NCI-H748 (cell line): ENCODE results near the gene GAA.

Experiments
- DNase-seq: peaks from one replicate; lab custom pipeline; 2025; ENCODE audit not compliant: unreplicated experiment; lab: John Stamatoyannopoulos, UW

Gene GAA

DNA sequence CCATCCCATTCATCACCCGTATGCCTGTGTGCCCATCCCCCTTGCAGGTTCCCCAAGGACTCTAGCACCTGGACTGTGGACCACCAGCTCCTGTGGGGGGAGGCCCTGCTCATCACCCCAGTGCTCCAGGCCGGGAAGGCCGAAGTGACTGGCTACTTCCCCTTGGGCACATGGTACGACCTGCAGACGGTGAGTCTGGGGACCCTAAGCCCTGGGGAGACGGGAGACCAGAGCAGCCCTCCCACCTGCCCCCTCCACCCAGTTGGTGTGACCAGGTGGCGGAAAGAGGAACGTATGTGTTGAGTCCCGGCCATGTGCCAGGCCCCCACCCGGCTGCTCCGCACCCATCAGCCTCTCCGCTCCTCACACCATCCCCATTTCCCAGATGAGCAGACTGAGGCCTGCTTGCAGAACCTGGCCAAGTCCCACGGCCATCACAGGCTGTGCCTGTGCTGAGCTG, 15.6 kb downstream of the GAA start:
- DNase-seq: no peak

DNA sequence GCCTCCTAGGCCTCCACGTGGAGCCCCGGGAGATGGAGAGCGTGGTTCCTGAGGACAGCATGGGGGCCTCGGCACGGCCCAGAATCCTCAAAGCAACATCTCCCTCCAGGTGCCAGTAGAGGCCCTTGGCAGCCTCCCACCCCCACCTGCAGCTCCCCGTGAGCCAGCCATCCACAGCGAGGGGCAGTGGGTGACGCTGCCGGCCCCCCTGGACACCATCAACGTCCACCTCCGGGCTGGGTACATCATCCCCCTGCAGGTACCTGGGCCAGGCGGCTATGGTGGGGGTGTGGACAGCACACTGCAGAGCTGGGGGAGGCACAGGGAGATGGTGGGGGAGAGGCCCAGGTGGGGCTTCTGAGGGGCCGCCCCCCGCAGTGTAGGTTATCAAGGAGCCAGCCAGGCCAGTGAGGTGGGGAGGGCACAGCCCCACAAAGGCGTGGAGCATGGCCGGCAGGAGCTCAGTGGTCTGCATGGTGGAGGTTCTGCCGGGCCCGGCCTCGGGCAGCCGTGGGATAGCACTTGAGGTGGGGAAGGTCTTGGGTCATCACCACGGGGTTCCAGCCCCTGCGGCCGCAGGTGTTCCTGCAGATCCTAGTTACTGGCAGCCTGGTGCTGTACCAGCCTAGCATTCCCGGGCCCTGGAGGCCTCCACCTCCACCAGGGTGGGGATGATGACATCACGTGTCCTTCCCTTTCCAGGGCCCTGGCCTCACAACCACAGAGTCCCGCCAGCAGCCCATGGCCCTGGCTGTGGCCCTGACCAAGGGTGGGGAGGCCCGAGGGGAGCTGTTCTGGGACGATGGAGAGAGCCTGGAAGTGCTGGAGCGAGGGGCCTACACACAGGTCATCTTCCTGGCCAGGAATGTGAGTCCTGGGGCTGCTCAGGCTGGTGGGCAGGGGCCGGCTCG, 16.4 kb downstream of the GAA start:
- DNase-seq: no peak

DNA sequence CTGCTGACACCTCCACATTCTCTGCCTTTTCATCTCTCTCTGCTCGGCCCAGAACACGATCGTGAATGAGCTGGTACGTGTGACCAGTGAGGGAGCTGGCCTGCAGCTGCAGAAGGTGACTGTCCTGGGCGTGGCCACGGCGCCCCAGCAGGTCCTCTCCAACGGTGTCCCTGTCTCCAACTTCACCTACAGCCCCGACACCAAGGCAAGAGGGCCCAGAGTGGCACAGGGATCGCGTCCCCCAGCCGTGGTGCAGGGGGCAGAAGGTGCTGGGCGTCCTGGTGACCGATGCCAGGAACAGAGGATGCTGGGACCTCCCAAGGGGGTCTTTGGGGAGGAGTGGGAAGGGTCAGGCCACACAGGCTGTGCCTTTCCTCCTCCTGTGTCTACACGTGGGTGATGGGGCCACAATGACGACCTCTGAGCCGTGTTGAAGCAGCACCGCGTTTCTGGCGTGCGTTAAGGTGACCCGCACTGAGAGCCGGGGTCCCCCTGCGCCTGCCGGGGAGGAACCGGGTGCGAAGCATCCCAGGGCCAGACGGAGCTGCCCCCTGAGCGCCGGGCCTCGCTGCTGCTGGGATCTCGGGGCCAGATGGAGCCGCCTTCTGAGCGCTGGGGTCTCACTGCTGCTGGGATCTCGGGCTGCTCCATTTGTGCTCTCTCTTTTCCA, 17.4 kb downstream of the GAA start:
- DNase-seq: no peak

DNA sequence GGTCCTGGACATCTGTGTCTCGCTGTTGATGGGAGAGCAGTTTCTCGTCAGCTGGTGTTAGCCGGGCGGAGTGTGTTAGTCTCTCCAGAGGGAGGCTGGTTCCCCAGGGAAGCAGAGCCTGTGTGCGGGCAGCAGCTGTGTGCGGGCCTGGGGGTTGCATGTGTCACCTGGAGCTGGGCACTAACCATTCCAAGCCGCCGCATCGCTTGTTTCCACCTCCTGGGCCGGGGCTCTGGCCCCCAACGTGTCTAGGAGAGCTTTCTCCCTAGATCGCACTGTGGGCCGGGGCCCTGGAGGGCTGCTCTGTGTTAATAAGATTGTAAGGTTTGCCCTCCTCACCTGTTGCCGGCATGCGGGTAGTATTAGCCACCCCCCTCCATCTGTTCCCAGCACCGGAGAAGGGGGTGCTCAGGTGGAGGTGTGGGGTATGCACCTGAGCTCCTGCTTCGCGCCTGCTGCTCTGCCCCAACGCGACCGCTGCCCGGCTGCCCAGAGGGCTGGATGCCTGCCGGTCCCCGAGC, 17.9 kb downstream of the GAA start:
- DNase-seq: no peak

DNA sequence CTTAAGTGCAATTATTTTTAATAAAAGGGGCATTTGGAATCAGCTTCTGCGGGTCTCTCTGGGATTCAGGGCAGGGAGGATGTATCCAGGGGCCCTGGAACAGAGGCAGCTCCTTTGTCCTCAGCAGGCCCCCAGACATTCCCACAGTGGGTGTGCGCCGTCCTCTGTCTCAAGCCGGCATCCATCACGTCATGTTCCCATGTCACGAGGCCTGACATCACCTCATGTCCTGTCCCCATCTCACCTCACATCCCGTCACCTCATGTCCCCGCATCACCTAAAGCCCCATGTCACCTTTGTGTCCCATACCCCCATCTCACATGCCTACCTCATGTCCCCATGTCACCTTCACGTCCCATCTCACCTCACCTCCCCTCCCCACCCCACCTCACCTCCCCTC, 18.5 kb downstream of the GAA start:
- DNase-seq: no peak

DNA sequence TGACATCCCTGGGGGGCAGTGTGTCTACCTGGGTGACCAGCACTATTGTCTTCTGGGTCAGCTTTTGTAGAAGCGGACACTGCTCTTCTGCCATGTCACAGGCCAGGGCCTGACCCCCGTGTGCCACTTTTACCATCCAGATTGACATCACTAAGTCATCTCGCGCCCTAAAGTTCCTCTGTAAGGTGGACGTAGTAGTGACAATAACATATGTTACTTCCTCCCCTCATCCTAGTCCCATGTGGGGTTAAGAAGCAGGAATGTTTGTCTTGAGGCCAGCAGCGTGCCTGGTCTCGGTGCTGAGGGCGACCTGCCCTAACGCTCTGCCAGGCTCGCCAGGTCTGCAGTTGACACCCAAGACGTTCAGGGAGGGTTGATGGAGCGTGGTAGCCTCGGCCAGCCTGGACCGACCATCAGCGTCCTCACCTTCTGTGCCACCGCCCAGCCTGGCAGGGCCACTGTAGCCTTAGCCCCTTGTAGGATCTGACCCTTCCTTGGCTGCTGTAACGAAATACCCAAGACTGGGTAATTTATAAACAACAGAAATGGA, 20.7 kb downstream of the GAA start:
- DNase-seq: no peak

DNA sequence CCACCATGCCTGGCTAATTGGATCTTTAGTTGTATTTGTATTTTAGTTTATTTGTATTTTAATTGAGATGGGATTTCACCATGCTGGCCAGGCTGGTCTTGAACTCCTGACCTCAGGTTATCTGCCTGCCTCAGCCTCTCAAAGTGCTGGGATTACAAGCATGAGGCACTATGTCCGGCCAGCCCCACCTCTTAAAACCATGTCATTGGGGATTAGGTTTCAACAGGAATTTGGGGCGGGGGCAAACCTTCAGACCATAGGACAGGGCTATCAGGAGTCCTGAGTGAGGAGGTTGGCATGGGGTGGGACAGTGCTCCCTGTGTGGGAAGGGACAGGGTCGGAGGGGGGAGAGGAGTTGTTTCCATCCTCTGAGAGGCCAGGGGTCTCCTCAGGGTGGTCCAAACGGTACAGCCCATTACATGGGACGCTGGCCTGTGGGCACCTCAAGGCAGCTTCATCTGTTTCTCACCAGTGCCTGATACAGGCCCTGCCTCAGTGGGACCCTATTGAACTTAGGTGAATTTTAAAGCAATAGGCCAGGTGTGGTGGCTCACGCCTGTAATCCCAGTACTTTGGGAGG, 21.6 kb downstream of the GAA start:
- DNase-seq: no peak

DNA sequence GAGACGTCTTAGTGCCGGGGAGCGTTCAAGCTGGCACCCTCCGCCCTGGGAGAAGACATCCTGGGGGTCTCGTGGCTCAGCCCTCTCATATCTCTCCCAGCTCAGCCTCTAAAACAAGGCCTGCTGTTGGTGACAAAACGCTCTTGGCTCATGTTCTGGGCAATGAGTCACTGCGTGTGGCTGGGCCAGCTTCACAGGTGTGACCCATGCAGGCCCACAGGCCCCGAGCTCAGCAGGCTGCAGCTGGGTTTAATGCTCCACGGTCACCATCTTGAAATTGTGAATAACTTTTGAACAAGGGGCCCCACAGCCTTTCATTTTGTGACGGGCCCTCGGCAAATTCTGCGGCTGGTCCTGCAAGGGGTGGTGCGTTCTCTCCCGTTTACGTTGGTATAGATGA, 22.4 kb downstream of the GAA start:
- no peak for DNase-seq

DNA sequence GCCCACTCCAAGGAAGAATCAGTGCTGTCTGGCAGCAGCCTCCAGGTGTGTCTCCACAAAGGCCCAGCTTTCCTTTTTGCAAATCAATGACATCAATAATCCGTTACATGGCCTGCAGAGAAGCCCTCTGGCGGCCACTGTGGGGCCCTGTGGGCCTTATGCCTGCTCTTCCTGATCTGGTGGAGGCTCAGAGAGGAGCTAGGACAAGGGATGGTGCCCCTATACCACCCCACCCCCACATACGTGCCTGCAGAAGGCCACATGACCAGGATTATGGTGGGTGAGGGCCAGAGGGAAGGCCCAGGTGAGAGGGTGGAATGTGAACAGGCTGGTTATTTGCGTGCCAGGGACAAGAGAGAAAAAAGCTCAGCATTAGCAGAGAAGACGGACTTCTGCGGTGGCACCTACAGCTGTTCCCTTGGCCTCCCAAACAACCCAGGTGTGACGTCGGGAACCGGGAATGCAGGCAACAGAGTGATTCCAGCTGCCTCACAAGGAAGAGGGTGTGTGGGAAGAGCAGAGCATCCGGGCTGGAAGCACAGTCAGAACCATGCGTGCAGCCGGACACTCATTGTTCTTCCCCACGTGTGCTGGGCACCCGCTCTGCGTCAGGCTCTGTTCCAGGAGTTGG, 23.1 kb downstream of the GAA start:
- peak; percentile 18 for DNase-seq

DNA sequence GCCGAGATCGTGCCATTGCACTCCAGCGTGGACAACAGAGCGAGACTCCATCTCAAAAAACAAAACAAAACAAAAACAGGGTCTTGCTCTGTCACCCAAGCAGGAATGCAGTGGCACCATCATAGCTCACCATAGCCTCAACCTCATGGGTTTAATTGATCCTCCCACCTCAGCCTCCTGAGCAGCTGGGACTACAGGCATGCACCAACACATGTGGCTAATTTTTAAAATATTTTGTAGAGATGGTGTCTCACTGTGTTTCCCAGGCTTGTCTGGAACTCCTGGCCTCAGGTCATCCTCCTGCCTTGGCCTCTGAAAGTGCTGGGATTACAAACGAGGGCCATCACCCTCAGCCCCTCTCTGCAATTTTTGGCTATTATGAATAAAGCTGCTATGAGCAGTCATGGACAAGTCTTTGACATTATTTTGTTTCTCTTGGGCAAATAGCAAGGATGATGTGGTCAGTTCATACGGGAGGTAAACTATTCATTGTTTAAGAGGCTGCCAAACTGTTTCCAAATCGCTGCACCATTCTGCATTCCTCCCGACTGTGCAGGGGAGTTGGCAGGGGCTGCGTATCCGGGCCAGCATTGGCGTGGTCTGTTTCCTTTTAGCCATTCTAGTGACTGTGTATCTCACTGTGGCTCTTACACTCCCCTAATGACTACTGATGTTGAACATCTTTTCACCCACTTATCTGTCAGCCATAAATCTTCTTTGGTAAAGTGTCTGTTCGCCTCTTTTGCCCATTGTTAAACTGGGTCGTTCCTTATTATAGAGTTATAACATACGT, 24.5 kb downstream of the GAA start:
- DNase-seq: no peak

DNA sequence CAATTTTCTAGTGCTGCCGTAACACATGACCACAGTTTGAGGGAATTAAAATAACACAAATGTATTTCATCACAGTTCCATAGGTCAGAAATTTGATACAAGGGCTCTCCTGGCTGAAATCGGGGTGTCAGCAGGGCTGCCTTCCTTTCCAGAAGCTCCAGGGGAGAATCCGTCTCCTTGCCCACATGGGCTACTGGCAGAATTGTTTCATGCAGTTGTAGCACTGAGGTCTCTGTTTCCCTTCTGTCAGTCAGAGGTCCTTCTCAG, 25.0 kb downstream of the GAA start:
- no peak for DNase-seq

DNA sequence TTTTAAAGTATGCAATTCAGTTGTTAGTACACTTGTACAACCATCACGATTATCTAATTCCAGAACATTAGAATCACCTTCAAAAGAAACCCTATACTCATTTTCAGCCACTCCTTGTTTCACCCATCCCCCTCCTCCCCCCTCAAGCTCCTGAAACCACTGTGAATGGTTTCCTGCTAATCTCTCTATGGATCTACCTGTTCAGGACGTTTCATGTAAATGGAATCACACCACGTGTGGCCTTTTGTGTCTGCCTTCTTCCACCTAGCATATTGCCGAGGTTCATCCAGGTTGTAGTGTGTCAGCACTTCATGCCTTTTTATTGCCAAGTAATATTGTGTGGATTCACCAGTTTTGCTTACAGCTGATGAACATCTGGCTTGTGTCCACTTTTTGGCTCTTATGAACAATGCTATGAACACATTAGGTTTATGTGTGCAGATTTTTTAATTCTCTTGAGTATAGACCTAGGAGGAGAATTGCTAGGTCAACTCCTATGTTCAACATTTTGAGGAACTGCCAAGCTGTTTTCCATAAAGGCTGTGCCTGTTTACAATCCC, 27.7 kb downstream of the GAA start:
- no peak for DNase-seq

DNA sequence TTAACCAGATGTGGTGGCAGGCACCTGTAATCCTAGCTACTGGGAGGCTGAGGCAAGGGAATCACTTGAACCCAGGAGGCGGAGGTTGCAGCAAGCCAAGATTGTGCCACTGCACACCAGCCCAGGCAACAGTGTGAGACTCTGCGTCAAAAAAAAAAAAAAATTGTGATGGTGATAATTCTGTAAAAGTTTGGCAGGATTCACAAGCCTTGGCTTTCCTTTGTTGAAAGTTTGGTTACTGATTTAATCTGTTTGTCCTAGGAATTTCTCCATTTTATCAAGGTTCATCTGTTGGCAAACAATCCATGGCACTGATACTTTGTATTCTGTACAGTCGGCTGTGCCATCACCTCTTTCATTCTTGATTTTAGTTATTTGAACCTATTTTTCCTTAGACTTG, 29.6 kb downstream of the GAA start:
- no peak for DNase-seq

DNA sequence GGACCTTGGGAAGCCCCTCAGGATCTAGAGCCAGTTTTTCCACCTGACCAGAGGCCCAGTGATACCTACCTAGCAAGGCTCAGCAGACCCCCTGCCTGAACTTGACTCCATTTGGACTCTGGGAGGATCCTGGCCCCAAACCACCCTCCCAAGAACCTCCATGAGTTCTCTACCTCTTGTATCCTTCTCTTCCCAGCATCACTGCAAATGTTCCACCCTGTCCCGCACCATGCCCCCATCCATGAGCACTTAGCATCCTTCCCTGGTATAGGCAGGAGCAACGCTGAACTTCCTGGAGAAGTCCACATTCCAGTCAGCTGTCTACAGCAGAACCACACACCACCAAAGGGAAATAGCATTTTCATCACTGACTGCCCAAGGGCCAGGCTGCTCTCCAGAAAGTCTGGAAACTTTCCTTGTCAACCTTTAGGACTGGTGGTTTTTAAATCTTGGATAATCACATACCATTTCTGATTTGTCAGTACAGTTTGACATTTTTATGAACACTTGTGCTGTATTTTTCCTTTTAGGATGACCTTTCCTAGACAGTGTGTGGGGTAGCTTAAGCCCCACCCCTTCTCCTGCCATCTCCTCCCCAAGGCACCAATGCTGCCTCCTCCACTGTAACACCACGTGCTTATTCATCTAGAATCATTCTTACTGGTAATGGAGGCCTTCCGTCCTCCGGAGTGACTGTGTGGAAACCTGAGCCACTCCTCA, 31.7 kb downstream of the GAA start:
- DNase-seq: no peak

DNA sequence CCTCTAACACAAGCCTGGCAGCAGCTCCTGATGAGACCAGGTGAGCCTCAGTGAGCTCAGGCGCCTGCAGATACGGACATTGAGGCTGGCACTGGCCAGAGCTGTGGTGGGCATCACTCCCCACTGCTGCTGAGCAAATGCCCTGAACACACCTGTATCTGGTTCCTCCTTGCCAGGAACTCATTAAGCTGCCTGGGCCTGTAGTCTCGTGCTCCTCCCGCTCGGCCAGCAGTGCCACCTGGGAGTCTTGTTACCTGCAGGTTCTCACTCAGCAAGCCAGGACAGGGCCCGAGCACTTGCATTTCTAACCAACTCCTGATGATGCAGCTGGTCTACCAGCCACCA, 32.2 kb downstream of the GAA start:
- DNase-seq: no peak

DNA sequence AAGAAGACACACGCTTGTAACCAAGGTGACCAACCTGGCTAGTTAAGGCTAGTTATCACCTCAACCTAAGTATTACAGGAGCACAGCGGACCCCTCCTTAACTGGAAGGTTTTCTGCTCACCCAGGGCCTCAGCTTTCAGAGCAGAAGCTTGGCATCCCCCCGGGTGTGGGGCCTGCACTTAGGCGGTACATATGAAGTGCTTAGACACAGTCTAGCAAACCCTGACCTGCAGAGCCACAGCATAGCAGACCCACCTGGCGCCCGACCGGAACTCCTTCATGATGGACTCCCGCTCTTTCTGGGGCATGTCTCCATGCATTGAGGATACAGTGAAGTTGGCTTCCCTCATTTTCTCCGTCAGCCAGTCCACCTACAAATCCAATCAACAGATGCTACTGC, 35.8 kb downstream of the GAA start:
- no peak for DNase-seq

DNA sequence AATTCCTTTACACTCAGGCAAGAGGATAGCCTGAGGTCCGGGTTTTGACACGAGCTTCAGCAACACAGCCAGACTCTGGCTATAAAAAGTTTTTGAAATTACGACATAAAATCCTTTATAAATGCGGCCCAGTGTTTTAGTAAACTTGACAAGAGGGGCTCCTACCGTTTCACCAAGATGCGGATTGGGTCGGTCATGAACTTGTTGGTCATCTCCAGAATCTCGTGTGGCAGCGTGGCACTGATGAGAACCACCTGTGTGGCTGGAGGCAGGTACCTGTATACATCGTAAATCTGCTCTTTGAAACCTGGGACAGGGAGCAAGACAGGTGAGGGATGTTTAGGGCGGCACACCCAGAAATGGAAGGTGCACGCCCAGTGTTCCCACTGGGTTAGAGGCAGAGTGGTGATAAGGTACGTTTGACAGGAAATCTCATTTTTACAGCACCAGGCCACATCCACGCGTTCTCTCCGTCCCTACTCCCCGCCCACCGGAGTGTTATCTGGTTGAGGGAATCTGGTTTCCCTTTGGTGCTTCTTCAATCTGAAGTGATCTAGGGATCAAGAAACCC, 37.6 kb downstream of the GAA start:
- DNase-seq: no peak

DNA sequence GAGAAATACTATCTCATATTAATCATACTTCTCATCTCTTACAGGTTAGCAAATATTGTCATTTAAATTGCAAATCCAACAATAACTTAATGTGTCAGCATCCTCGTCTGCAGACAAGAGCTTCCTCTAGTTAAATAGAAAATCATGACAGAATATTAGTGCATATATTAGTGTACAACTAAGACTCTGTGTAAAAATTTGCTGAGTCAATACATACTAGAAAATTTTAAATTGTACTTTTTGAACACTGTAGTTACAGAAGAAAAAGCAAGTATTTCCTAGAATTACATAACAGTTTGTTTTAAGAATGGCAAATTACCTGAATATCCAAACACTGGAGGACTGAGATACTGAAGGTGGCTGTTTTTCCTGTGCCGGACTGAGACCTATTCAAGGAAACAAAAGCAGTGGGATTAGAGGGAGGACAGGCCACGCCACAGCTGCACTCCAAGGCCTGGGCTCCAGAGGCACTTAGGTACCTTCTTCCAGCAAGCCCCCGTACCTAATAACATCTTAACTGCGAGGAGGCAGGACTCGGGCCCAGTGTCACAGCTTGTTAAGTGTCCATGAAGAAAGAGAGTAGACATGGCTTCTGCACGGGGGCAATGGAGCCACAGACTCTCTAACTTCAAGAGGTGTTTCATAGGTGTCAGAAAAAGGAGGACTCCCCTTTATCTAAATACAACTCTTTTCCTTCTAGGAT, 40.2 kb downstream of the GAA start:
- DNase-seq: no peak

DNA sequence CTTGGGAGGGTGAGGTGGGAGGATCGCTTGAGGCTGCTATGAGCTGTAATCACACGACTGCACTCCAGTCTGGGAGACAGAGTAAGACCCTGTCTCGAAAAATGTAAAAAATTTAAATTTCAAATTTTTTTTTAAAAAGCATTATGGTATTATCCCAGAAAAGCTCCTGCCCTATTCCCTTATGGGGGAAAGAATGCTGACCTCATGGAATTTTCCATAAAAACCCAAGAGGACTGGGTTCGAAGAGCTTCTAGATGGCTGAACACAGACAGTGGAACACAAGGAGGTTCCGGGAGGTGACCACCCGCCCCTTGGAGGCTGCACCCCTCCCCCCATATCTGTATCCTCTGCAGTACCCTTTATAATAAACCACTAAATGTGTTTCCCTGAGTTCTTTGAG, 41.5 kb downstream of the GAA start:
- no peak for DNase-seq
